Hypothalamus (tissue), 51 donors: ENCODE data around the gene RPUSD2.

ENCODE experiments used
- DNase-seq, 51 donors: peaks; one replicate each; lab custom pipeline; 2025; lab: John Stamatoyannopoulos, UW

The RPUSD2 gene

DNA sequence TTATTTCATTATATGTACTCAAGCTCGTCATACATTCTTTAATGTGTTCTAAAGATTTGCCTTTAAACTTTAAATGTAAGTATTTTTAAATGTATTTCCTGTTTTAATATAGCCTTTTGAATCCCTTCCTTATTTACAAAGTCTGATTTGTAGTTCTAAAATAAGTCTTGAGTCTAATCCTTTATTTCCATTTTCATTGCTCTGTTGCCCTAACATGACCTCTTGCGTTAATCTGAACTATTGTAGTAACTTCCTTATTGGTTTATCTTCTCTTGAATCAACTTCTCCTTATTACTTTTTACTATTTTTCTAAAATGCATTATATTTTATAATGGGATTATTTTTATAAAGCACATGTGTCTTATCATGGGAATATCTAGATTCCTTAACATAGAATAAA, 48.9 kb downstream of the RPUSD2 start:
- DNase-seq, result no peak

DNA sequence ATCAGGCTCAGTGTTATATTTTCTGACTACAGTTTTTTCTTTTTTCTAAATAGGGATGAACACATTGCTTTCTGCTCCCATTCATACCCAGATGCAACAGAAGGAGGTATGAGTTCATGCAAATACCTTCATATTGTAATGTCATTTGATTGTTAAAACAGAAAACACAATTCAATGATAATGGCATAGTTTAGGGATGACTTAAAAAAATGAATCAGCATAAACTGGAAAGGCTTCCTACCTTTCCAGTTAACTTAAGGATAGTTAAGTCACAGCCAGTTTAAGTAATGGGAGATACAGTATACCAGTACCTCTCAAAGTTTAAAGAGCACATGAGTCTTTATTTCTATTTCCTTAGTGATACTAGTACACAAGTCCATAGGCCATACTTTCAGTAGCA, 49.8 kb downstream of the RPUSD2 start:
- DNase-seq, result no peak

DNA sequence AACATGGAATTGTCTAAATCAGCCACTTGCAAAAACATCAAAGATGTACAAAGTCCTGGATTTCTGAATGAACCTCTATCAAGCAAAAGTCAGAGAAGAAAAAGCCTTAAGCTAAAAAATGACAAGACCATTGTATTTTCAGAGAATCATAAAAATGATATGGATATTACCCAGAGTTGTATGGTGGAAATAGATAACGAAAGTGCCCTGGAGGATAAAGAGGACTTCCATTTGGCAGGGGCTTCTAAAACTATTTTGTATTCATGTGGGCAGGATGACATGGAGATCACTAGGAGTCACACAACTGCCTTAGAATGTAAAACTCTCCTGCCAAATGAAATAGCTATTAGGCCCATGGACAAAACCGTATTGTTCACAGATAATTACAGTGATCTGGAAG, 54.3 kb downstream of the RPUSD2 start:
- no peak for DNase-seq
